ENCODE data around the gene TPD52L1. TPM values are rescaled to one million over a fixed set of nuclear protein-coding genes. Genes with fewer than 3 reads are reported as not detected.

Gene TPD52L1
- total RNA-seq, 3 donors from 2014 or later (not counting 1 experiment from before 2014, with no cell fraction given) = 1.2 TPM; not detected in 1

DNA sequence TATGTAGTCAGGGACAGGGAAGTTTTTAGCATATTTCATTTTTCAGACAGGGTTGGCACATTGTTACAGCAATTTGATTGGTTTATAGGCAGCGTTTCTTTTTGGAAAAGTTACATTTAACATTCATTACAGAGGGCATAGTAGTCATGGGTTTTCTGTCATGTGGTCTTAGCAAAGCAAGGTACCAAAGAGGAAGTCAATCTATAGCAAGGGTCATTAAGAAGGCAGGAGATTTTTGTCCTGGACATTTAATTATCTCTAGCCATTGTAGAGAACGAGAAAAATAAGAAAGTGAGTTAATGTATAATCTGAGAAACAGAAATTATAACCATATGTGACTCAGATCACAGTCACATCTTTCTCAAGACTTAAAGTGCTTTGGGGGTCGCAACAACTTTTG, 47.4 kb downstream of the TPD52L1 start:
- H3K27ac Mint-ChIP-seq = no peak overlapping the region
- TF ChIP-seq, protein P1, sequence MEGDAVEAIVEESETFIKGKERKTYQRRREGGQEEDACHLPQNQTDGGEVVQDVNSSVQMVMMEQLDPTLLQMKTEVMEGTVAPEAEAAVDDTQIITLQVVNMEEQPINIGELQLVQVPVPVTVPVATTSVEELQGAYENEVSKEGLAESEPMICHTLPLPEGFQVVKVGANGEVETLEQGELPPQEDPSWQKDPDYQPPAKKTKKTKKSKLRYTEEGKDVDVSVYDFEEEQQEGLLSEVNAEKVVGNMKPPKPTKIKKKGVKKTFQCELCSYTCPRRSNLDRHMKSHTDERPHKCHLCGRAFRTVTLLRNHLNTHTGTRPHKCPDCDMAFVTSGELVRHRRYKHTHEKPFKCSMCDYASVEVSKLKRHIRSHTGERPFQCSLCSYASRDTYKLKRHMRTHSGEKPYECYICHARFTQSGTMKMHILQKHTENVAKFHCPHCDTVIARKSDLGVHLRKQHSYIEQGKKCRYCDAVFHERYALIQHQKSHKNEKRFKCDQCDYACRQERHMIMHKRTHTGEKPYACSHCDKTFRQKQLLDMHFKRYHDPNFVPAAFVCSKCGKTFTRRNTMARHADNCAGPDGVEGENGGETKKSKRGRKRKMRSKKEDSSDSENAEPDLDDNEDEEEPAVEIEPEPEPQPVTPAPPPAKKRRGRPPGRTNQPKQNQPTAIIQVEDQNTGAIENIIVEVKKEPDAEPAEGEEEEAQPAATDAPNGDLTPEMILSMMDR (IDR thresholded peaks at IDR 0.05) = no peak
- no peak overlapping the region for H3K4me3 Mint-ChIP-seq
- no peak overlapping the region for H3K27ac ChIP-seq (ENCODE audit: low read length)
- ATAC-seq (no peak), DNase-seq (no peak)
- H3K4me3 ChIP-seq (ENCODE audit: low read length) = no peak overlapping the region
- peaks cover 5 to 8% of the 10 kb centered on the region in 2 donors for H3K27me3 Mint-ChIP-seq (ENCODE audit: low read depth in 2 of 2)
- H3K27me3 ChIP-seq (ENCODE audit: control insufficient read depth, insufficient read depth, low read length) = no peaks in the 10 kb centered on the region
- WGBS (ENCODE audit: insufficient coverage) = 90% methylated on average over 1 of the region's 3 CpGs
- no peaks in the 10 kb centered on the region for H3K4me1 ChIP-seq (ENCODE audit: control insufficient read depth, insufficient read depth, low read length)
- peaks cover 6% of the 10 kb centered on the region in 2 donors for H3K4me1 Mint-ChIP-seq
- no peaks in the 10 kb centered on the region for H3K36me3 ChIP-seq (ENCODE audit: control insufficient read depth, insufficient read depth, low read length)
- no peaks in the 10 kb centered on the region for H3K9me3 Mint-ChIP-seq
- intact Hi-C loops (cut with micrococcal nuclease) = no loop called here
- no peaks in the 10 kb centered on the region for H3K36me3 Mint-ChIP-seq
- H3K9me3 ChIP-seq (ENCODE audit: control insufficient read depth, insufficient read depth, low read length) = no peaks in the 10 kb centered on the region

DNA sequence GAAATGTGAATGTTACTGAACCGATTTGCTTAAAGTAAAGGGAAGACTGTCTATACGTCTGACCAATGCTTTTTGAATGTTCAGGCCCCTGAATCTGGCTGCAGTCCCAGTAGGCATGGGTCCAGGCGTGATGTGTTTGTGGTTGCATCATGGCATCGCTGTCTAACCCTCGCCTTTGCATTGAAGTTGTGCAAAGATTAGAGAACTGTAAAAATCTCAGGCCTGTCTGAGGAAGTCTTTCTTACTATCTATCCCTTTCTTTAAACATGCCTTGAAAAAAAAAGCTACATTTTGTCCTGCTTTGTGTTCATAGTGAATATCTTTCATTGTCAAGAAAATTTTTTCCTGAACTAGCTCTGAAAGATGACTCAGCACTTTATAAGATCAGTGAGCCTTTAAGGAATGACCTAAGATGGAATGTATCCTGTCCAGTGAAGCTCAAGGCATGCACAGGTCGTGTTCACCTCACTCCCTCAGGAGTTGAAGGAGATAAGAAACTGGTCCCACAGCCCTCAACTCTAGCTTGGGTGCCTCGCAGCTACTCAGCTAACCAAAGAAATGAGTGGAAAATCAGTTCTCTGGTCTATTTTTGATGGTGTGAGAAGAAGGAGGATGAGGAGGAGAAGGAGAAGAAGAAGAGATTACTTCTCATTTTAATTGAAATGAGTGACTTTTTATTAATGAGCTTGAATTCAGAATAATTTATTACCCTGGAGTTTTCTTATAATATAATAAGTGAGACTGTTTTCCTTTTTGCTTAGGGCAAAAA, 48.6 kb downstream of the TPD52L1 start:
- no peaks in the 10 kb centered on the region for H3K27me3 ChIP-seq (ENCODE audit: control insufficient read depth, insufficient read depth, low read length)
- ATAC-seq (no peak), DNase-seq (no peak)
- TF ChIP-seq, protein P1 (IDR thresholded peaks at IDR 0.05) = no peak
- H3K9me3 ChIP-seq (ENCODE audit: control insufficient read depth, insufficient read depth, low read length) = no peaks in the 10 kb centered on the region
- H3K27me3 Mint-ChIP-seq (ENCODE audit: low read depth in 2 of 2) = peaks cover 5 to 11% of the 10 kb centered on the region in 2 donors
- H3K4me3 ChIP-seq (ENCODE audit: low read length) = no peak overlapping the region
- H3K27ac ChIP-seq (ENCODE audit: low read length) = no peak overlapping the region
- no peaks in the 10 kb centered on the region for H3K36me3 Mint-ChIP-seq
- intact Hi-C loops (cut with micrococcal nuclease) = no loop called here
- WGBS (ENCODE audit: insufficient coverage) = 51% methylated on average over 5 of the region's 7 CpGs
- no peaks in the 10 kb centered on the region for H3K4me1 ChIP-seq (ENCODE audit: control insufficient read depth, insufficient read depth, low read length)
- no peaks in the 10 kb centered on the region for H3K9me3 Mint-ChIP-seq
- no peak overlapping the region for H3K27ac Mint-ChIP-seq
- H3K4me1 Mint-ChIP-seq = peaks cover 6% of the 10 kb centered on the region in 2 donors
- H3K36me3 ChIP-seq (ENCODE audit: control insufficient read depth, insufficient read depth, low read length) = no peaks in the 10 kb centered on the region
- no peak overlapping the region for H3K4me3 Mint-ChIP-seq

- Histone ChIP-seq H3K36me3 (ENCODE audit: control insufficient read depth, insufficient read depth, low read length) (no peaks in the 10 kb centered on the region), H3K27ac (ENCODE audit: low read length) (no peak overlapping the region), H3K4me3 (ENCODE audit: low read length) (no peak overlapping the region), H3K9me3 (ENCODE audit: control insufficient read depth, insufficient read depth, low read length) (no peaks in the 10 kb centered on the region), H3K4me1 (ENCODE audit: control insufficient read depth, insufficient read depth, low read length) (no peaks in the 10 kb centered on the region), H3K27me3 (ENCODE audit: control insufficient read depth, insufficient read depth, low read length) (no peaks in the 10 kb centered on the region)
- Mint-ChIP-seq H3K27ac (no peak overlapping the region), H3K27me3 (ENCODE audit: low read depth in 2 of 2) (peaks cover 5 to 7% of the 10 kb centered on the region in 2 donors), H3K4me1 (peaks cover 6% of the 10 kb centered on the region in 2 donors), H3K4me3 (no peak overlapping the region), H3K9me3 (no peaks in the 10 kb centered on the region), H3K36me3 (no peaks in the 10 kb centered on the region)
- DNase-seq (no peak), ATAC-seq (no peak)
- TF ChIP-seq, protein P1 (IDR thresholded peaks at IDR 0.05) = no peak
- intact Hi-C loops (cut with micrococcal nuclease) = no loop called here
These were observed 49.8 kb downstream of the TPD52L1 start for GRCh38 chr6:125203395-125203794.

- intact Hi-C loops (cut with micrococcal nuclease) = no loop called here
- Mint-ChIP-seq H3K27ac (no peak overlapping the region), H3K4me1 (peaks cover 6% of the 10 kb centered on the region in 2 donors), H3K36me3 (no peaks in the 10 kb centered on the region), H3K4me3 (no peak overlapping the region), H3K27me3 (ENCODE audit: low read depth in 2 of 2) (peaks cover 4 to 7% of the 10 kb centered on the region in 2 donors), H3K9me3 (no peaks in the 10 kb centered on the region)
- Histone ChIP-seq H3K27me3 (ENCODE audit: control insufficient read depth, insufficient read depth, low read length) (no peaks in the 10 kb centered on the region), H3K27ac (ENCODE audit: low read length) (no peak overlapping the region), H3K4me1 (ENCODE audit: control insufficient read depth, insufficient read depth, low read length) (no peaks in the 10 kb centered on the region), H3K9me3 (ENCODE audit: control insufficient read depth, insufficient read depth, low read length) (no peaks in the 10 kb centered on the region), H3K4me3 (ENCODE audit: low read length) (no peak overlapping the region), H3K36me3 (ENCODE audit: control insufficient read depth, insufficient read depth, low read length) (no peaks in the 10 kb centered on the region)
- TF ChIP-seq, protein P1 (IDR thresholded peaks at IDR 0.05) = no peak
- WGBS (ENCODE audit: insufficient coverage) = 100% methylated on average over 1 of the region's 2 CpGs
- ATAC-seq (no peak), DNase-seq (no peak)
These were observed 52.4 kb downstream of the TPD52L1 start for GRCh38 chr6:125205931-125206330.

Data from natural killer cell (primary cell).